Caki2 (cell line): Measurements from ENCODE around the gene PPP1R26. TPM values are rescaled to one million over a fixed set of nuclear protein-coding genes. Genes with fewer than 3 reads are reported as not detected.
"Not testable (repeated sequence)": the region's sequence is repeated elsewhere in the genome, so short reads cannot be mapped to it uniquely, and the experiment has no call there.

Experiments used
- DNase-seq: peaks from one replicate; pipeline ENCODE4 v3.0.0-alpha.2; 2015; ENCODE audit warnings: low read depth
- in situ Hi-C: cut with HindIII; loops from 2 replicates; pipeline ENCODE4 v1.10.0; 2016; ENCODE audit warnings: low sequenced_read_pairs, low pct_unique_long_range_greater_than_20kb, mixed read lengths
- total RNA-seq: library from RNA; depleted of rRNA; stranded (reverse); fragments of >200 nt; shearing (Covaris generic); gene quantifications from 2 replicates; pipeline ENCODE4 v1.2.3, GENCODE V29; 2014; ENCODE audit warnings: low replicate concordance

PPP1R26 gene
- total RNA-seq, 1 experiment from 2014 or later = 32.4 TPM

- no peak for DNase-seq
- in situ Hi-C loops = no loop called here
Measured at GRCh38 chr9:135513351-135513846, 33.8 kb downstream of the PPP1R26 start.

DNA sequence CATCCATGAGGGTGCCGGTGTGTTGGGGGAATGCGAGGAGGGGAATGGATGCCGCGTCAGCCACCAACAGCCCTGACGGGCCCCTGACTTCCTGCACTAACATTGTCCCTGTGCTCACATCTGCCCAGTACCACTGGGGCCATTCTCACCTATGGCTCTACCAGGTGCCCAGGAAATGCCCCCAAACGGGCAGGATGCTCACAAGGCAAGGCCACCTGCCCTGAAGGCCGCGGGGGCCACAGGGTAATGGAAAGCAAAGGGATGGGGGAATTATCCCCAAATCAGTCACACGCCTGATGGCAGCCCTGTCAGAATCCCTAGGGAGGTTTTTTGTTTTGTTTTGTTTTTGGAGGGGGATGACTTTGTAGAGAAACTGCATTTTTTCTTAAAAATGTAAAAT lies 34.3 kb downstream of the PPP1R26 start:
- DNase-seq, in situ Hi-C loops: not testable (repeated sequence)

GRCh38 chr9:135514342-135515082 lies 34.9 kb downstream of the PPP1R26 start:
- no peak for DNase-seq
- in situ Hi-C loops = no loop called here

DNA sequence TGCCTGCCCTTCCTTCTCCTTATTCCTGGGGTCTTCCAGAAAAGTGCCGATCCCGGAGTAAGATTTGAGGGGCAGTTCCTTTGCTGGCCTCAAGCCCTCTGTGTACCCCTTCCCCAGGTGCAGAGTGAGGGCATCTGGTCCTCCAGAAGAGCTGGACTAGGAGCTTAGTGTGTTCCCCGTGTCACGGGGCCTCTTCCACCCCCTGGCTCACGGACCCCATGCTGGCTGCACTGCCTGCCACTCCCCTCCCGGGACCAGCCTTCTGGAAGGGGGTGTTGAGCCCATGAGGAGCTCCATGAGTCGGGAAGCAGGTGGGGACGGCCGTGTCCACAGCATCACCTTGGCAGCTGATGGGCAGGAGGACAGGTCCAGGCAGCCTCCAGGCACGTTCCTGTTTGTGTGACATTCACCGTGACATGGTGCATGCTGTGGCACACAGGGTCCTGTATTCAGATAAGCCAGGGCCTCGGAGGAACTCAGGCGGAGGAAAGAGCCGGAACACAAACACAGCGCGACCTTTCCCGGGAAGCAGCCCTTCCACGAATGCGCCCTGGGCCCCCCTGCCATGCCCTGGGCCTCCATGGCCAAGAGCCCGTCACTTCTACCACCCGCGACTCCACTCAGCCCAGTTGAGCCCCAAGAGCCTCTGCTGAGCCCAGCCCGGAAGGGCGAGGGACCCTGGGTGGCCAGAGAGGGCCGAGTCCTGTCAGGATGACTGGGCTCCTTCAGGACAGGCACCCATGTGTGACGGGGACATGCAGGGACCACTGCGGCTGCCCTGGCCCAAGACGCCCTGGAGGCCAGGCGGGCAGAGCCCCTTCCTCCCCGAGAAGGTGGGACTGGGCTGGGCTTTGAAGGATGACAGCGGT lies 35.7 kb downstream of the PPP1R26 start:
- no peak for DNase-seq
- in situ Hi-C loops = no loop called here

GRCh38 chr9:135516132-135516860 lies 36.7 kb downstream of the PPP1R26 start:
- DNase-seq = no peak

DNA sequence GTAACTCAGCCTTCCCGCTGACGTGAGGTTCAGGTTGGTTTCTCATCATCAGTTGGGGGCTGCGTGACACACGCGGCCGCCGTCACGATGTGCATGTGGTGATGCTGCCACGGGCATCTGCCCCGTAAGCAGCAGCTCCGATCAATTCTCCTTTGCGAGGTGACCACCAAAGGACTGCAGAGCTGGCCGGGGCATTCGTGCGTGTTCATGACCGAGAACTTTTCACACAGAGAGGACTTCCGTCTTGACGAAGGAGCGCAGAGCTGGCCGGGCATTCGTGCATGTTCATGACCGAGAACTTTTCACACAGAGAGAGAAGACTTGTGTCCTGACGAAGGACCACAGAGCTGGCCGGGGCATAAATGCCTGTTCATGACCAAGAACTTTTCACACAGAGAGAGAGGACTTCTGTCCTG lies 37.8 kb downstream of the PPP1R26 start:
- in situ Hi-C loops = no loop called here
- no peak for DNase-seq

More at GRCh38 chr9:135516132-135516860, 36.7 kb downstream of the PPP1R26 start:
- in situ Hi-C loops = no loop called here

GRCh38 chr9:135519179-135519971 lies 39.8 kb downstream of the PPP1R26 start:
- in situ Hi-C loops = no loop called here
- no peak for DNase-seq

- in situ Hi-C loops = no loop called here
Measured at GRCh38 chr9:135520916-135521607, 41.5 kb downstream of the PPP1R26 start, which contains the start of gene LCN1. Gene LCN1 (plus strand): TSS chr9:135521440. CDS start chr9:135521498, 58 bp downstream.

GRCh38 chr9:135521608-135522095 lies 42.1 kb downstream of the PPP1R26 start:
- DNase-seq = no peak
- in situ Hi-C loops = no loop called here

More at GRCh38 chr9:135520916-135521607, 41.5 kb downstream of the PPP1R26 start, which contains the start of gene LCN1:
- no peak for DNase-seq

DNA sequence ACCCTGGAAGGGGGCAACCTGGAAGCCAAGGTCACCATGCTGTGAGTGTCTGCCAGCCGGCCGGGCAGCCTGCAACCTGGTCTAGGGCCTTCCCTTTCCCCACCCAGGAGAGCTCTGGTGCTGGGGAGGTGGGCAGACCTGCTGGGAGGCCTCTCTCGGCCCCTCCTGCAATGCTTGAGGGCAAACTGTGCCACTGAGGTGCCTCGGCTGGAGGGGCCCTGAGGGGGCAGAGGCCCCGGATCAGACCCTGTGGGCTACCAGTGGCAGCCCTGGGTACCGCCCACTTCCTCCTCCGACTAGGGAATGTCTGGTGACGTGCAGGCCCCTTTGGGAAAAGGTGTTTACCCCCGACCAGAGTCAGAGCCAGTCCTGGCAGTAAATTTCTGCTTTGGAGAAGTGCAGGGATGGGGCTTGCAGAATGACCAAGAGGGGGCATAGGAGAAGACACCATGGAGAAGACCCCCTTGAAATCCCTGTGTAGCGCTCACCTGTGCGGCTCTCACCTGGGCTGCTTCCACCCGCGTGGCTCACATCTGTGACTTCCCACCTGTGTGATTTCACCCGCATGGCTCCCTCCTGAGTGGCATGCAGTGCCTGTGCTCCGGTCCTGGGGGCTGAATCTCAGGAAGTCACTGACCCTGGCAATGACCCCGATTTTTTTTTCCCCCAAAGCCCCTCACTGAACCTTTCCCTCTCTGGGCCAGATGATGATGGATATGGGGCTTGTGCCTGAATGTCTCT lies 42.7 kb downstream of the PPP1R26 start:
- in situ Hi-C loops = no loop called here

GRCh38 chr9:135522931-135523330 lies 43.3 kb downstream of the PPP1R26 start:
- in situ Hi-C loops = no loop called here
- DNase-seq = no peak

More for the DNA sequence above, 42.7 kb downstream of the PPP1R26 start:
- no peak for DNase-seq

DNA sequence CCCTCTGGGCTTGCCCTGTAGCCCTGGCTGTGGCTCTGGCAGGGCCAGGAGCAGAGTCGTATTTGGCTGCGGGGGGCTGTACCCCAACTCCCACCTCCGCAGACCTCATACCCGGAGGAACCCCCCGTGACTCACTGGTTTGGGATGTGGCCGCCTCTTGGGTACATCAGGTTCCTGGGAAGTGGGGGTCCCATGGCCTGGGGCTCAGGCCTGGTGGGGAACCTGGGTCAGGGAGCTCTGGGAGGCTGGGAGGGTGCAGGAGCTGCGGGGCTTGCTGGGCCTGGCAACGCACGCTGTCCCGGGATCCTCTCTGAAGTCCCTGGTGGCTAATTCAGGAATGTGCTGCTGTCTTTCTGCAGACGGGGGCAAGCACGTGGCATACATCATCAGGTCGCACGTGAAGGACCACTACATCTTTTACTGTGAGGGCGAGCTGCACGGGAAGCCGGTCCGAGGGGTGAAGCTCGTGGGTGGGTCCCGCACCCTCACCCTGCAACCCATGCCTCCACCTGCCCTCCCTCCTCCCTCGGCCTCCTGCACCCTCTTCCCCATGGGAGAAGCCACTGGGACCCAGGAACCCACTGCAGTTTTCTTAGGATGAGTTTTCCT lies 44.0 kb downstream of the PPP1R26 start:
- DNase-seq = no peak
- in situ Hi-C loops = no loop called here

DNA sequence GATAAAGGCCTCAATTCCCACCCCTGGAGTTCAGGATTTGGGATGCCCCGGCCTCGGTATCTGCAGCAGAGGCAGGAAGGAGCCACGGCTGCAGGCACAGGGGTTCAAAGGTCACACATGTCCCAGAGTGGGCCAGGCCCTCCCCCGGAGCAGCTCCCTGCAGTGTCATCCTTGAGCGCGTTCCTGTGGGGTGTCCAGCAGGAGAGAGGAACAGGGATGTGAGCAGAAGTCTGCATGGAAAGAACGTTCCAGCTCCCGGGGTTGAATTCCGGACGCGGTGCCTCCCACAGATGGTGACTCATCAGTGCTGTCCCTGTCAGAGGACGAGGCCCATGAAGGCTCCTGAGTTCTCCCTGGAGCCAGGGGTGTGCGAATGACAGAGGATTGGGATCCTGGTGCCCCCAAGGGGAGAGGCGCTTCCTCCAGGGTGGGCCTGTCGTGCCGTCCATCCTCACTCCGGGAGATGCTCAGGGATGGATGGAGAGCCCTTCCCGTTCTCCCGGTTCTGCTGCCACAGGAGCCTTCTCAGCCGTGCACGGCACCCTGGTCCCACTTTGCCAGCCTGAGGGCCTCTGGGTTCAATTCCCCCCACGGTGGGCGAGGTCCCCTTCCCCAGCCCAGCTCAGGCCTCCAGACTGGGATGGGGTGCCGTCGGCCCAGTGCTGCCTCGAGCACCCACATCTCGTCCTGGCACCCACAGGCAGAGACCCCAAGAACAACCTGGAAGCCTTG lies 44.7 kb downstream of the PPP1R26 start:
- no peak for DNase-seq
- in situ Hi-C loops = no loop called here

DNA sequence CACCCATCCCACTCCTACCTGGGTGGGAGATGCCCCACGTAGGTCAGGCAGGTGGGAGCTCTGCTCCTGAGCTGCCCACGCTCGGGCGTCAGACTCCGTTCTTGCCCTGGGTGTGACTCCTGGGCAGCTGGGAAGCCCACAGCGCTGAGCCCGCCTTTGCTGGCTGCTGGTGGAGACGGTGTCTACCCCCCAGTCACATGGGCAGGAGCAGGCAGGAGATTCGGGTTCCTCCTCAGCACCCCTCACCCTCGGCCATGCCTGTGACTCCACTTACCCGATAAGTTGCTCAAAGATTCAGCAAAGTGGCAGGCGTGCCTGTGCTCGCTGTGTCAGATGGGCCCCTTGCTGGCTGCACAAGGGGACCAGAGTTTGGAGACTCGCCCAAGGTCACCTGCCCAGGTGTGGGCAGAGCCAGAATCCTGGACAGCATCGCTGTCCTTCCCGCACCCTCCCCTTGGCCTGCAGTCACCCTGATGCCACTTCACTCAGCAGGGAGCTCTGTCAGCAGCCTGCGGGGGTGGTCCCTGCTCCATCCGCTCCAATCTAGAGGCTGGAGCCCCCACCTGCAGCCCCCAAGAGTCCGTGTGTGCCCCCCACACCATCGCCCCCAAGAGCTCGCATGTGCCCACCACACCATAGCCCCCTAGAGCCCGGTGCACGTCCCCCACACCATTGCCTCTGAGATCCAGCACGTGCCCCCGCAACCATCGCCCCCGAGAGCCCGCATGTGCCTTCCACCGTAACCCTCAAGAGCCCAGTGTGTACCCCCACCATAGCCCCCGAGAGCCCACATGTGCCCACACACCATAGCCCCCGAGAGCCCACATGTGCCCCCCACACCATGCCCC lies 45.9 kb downstream of the PPP1R26 start:
- no peak for DNase-seq
- in situ Hi-C loops = no loop called here
